Stomach (tissue), 9 donors: ENCODE data around the gene PRKCG. TPM values are rescaled to one million over a fixed set of nuclear protein-coding genes. Genes with fewer than 3 reads are reported as not detected.

ENCODE experiments used
- DNase-seq, 2 donors: peaks; one replicate each; pipeline versions ENCODE4 v3.0.0 to v3.0.0-alpha.2; 2013 to 2019
- H3K27ac ChIP-seq, 5 donors: fragments of 200-600 bp in 4 of 5; sonication (generic) in 4 of 5; one replicate each; pipeline ENCODE4 v1.5.1; 2013 to 2019; ENCODE audit warnings: mild to moderate bottlenecking in 1 of 5, moderate library complexity in 1 of 5
- H3K27me3 ChIP-seq, 3 donors: fragments of 200-600 bp; sonication (generic); one replicate each; pipeline ENCODE4 v1.5.1; 2017 to 2019; ENCODE audit warnings: mixed run types in 1 of 3
- H3K36me3 ChIP-seq, 4 donors: fragments of 200-600 bp; sonication (generic); 1 replicate in 3 of 4; 2 replicates in 1 of 4; pipeline ENCODE4 v1.5.1; 2016 to 2019
- H3K4me1 ChIP-seq, 4 donors: fragments of 200-600 bp; sonication (generic); one replicate each; pipeline ENCODE4 v1.5.1; 2016 to 2019
- H3K4me3 ChIP-seq, 4 donors: fragments of 200-600 bp; sonication (generic) in 3 of 4; one replicate each; pipeline ENCODE4 v1.5.1; 2016 to 2019; ENCODE audit warnings: mild to moderate bottlenecking in 1 of 4
- H3K9me3 ChIP-seq, 4 donors: fragments of 200-600 bp; sonication (generic); one replicate each; pipeline ENCODE4 v1.5.1; 2016 to 2019
- EP300 ChIP-seq: sonication (generic); formaldehyde crosslinking; IDR thresholded peaks from one replicate; pipeline ENCODE4 v1.6.1; 2017; ENCODE audit warnings: antibody characterized with exemption
- POLR2A ChIP-seq, 4 donors: fragments of 450-650 bp; IDR thresholded peaks; one replicate each; pipeline ENCODE4 v1.6.1; 2016; ENCODE audit warnings: antibody characterized with exemption in 4 of 4, control low read depth in 2 of 4, mild to moderate bottlenecking in 1 of 4, moderate library complexity in 1 of 4
- POLR2AphosphoS5 ChIP-seq, 3 donors: sonication (generic); formaldehyde crosslinking; IDR thresholded peaks; one replicate each; pipeline ENCODE4 v1.6.1; 2016; ENCODE audit warnings: antibody characterized with exemption in 3 of 3
- WGBS, 5 donors: extraction: QIAGEN DNeasy Blood & Tissue Kit in 3 of 5; methylation state at CpG; one replicate each; pipeline versions ENCODE4 v1.1.5 to v1.1.7; 2013 to 2018; 5-methylcytosine and 5-hydroxymethylcytosine counted together
- intact Hi-C: fragments of 100-400 bp; cut with DNase I; formaldehyde crosslinking; loops from one replicate; pipeline ENCODE4 v1.15.1; 2023; ENCODE audit warnings: low total_unique reads
- polyA plus RNA-seq, 3 donors: library from polyadenylated mRNA; stranded (reverse); fragments of 200-250 nt; gene quantifications; one replicate each; pipeline ENCODE4 v1.2.3, GENCODE V29; 2013
- total RNA-seq, 5 donors: library from RNA; depleted of rRNA; stranded (reverse); fragments of >200 nt; gene quantifications; one replicate each; pipeline versions ENCODE4 v1.1.0 to v1.2.3, GENCODE V29; 2014 to 2016
- TF ChIP-seq, protein P1 (sequence below), 7 experiments: fragments of 450-650 bp in 4 of 7; fragments of 200-600 bp in 3 of 7; sonication (generic) in 3 of 7; IDR thresholded peaks; one replicate each; pipeline ENCODE4 v1.5.1; 2016 to 2019; ENCODE audit warnings: antibody characterized with exemption in 7 of 7, control low read depth in 2 of 7, mild to moderate bottlenecking in 1 of 7
- donor health status: healthy with polysubstance abuse.
- donor health status: Bipolar disorder and iron deficiency.
- donor health status: healthy.

Gene PRKCG
- total and polyA plus RNA-seq, 8 donors: 0.25 to 0.30 TPM; not detected in 6

DNA sequence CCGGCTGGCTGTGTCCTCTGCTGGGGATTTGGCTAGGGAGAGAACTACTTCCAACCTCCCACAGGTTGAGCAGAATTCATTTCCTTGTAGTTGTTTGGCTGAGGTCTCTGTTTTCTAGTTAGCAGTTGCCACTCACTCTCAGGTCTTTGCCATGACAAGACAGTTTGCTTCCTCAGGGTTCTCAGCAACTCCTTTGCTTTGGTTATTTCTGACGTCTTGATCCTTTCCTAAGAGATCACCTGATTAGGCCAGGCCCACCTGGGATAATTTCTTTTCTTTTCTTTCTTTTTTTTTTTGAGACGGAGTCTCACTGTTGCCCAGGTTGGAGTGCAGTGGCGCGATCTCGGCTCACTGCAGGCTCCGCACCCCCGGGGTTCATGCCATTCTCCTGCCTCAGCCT is 71.4 kb downstream of the PRKCG start:
- Histone ChIP-seq H3K27me3 (peaks cover 0 to 88% (median 25%) of the 10 kb centered on the region in 3 donors), H3K27ac (no peak overlapping the region), H3K4me3 (no peak overlapping the region), H3K9me3 (peaks cover 0 to 9% (median 3%) of the 10 kb centered on the region in 4 donors), H3K36me3 (no peaks in the 10 kb centered on the region), H3K4me1 (no peaks in the 10 kb centered on the region)
- TF ChIP-seq EP300: no peak
- no peak for TF ChIP-seq POLR2A (IDR thresholded peaks at IDR 0.05)
- TF ChIP-seq POLR2AphosphoS5 (IDR thresholded peaks at IDR 0.05): no peak
- TF ChIP-seq, protein P1, sequence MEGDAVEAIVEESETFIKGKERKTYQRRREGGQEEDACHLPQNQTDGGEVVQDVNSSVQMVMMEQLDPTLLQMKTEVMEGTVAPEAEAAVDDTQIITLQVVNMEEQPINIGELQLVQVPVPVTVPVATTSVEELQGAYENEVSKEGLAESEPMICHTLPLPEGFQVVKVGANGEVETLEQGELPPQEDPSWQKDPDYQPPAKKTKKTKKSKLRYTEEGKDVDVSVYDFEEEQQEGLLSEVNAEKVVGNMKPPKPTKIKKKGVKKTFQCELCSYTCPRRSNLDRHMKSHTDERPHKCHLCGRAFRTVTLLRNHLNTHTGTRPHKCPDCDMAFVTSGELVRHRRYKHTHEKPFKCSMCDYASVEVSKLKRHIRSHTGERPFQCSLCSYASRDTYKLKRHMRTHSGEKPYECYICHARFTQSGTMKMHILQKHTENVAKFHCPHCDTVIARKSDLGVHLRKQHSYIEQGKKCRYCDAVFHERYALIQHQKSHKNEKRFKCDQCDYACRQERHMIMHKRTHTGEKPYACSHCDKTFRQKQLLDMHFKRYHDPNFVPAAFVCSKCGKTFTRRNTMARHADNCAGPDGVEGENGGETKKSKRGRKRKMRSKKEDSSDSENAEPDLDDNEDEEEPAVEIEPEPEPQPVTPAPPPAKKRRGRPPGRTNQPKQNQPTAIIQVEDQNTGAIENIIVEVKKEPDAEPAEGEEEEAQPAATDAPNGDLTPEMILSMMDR (IDR thresholded peaks at IDR 0.05): no peak
- DNase-seq: no peak
- WGBS, 5 donors: 75 to 90% (median 88%) methylated on average over 8 of the region's 8 CpGs
- intact Hi-C loops: no loop called here

Other genes starting within 250 kb of the PRKCG start
- under 1 TPM in 1 of 5 donors, not detected in 4; 0.18 TPM for gene NLRP12, start 57.9 kb upstream of the PRKCG start, total RNA-seq
- gene NLRP12, start 57.9 kb upstream of the PRKCG start, polyA plus RNA-seq: under 1 TPM in 2 of 3 donors, not detected in 1; 0.05 to 0.06 TPM
- 100 to 1,000 TPM in 2 of 5 donors, 10 to 100 TPM in 3; 20.7 to 195 (median 72.8) TPM for gene MYADM, start 14.3 kb upstream of the PRKCG start, total RNA-seq
- 10 to 100 TPM; 24.0 to 28.9 (median 24.5) TPM for gene MYADM, start 14.3 kb upstream of the PRKCG start, polyA plus RNA-seq
- gene CACNG7, start 27.1 kb downstream of the PRKCG start, total RNA-seq: not detected
- under 1 TPM in 1 of 3 donors, not detected in 2; 0.05 TPM for gene CACNG7, start 27.1 kb downstream of the PRKCG start, polyA plus RNA-seq
- under 1 TPM in 2 of 5 donors, not detected in 3; under 0.01 to 0.45 TPM for gene CACNG8, start 80.7 kb downstream of the PRKCG start, total RNA-seq
- gene CACNG8, start 80.7 kb downstream of the PRKCG start, polyA plus RNA-seq: under 1 TPM in 2 of 3 donors, not detected in 1; under 0.01 to 0.03 TPM
- under 1 TPM in 1 of 5 donors, not detected in 4; 0.58 TPM for gene CACNG6, start 109.4 kb downstream of the PRKCG start, total RNA-seq
- gene CACNG6, start 109.4 kb downstream of the PRKCG start, polyA plus RNA-seq: under 1 TPM in 2 of 3 donors, not detected in 1; 0.13 to 0.46 TPM
- not detected for gene VSTM1, start 181.7 kb downstream of the PRKCG start, total RNA-seq
- gene VSTM1, start 181.7 kb downstream of the PRKCG start, polyA plus RNA-seq: not detected
- not detected for gene TARM1, start 199.2 kb downstream of the PRKCG start, total RNA-seq
- gene TARM1, start 199.2 kb downstream of the PRKCG start, polyA plus RNA-seq: not detected
- 1 to 10 TPM in 1 of 5 donors, under 1 TPM in 1, not detected in 3; 0.45 to 2.6 TPM for gene OSCAR, start 218.6 kb downstream of the PRKCG start, total RNA-seq
- under 1 TPM in 2 of 3 donors, not detected in 1; 0.81 to 0.95 TPM for gene OSCAR, start 218.6 kb downstream of the PRKCG start, polyA plus RNA-seq
- 100 to 1,000 TPM in 1 of 5 donors, 10 to 100 TPM in 1, 1 to 10 TPM in 2, not detected in 1; 7.0 to 401 (median 16.2) TPM for gene NDUFA3, start 220.7 kb downstream of the PRKCG start, total RNA-seq
- 100 to 1,000 TPM; 253 to 356 (median 281) TPM for gene NDUFA3, start 220.7 kb downstream of the PRKCG start, polyA plus RNA-seq
- 10 to 100 TPM in 1 of 5 donors, 1 to 10 TPM in 2, under 1 TPM in 1, not detected in 1; 0.45 to 10.9 (median 4.8) TPM for gene TFPT, start 233.5 kb downstream of the PRKCG start, total RNA-seq
- 10 to 100 TPM; 22.9 to 31.8 (median 23.1) TPM for gene TFPT, start 233.5 kb downstream of the PRKCG start, polyA plus RNA-seq
- 10 to 100 TPM; 22.8 to 98.2 (median 27.8) TPM for gene PRPF31, start 233.6 kb downstream of the PRKCG start, total RNA-seq
- gene PRPF31, start 233.6 kb downstream of the PRKCG start, polyA plus RNA-seq: 10 to 100 TPM; 46.3 to 53.1 (median 46.3) TPM